ENCODE measurements around the gene HMCN2. TPM values are rescaled to one million over a fixed set of nuclear protein-coding genes. Genes with fewer than 3 reads are reported as not detected.

HMCN2 gene
- total RNA-seq, 1 experiment from 2014 or later = 8.6 TPM

DNA sequence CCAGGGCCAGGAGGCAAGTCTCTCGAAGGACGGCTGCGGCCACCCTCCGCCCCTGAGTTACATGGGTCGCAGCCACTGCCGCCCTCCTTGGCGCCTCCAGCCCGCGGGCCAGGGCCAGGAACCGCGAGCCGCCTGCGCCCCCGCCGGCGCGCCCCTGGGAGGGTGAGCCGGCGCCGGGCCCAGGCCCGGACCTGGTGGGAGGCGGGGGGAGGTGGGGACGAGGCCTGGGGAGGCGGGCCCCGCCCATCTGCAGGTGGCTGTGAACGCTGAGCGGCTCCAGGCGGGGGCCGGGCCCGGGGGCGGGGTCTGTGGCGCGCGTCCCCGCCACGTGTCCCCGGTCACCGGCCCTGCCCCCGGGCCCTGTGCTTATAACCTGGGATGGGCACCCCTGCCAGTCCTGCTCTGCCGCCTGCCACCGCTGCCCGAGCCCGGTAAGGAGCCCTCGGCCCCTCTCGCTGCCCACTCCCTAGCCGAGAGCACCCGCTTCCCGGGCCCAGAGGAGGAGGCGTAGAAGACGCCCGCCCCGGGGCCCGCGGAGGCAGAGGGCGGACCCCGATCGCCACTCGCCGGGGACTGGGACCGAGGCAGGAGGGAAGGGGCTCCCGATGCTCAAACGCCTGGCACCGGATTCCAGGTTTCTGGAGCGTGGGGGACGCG lies 179.1 kb downstream of the HMCN2 start, which contains the start of gene ASS1:
TSS of gene ASS1 (plus strand) at position 397 of the 657 bp plus-strand sequence. CDS start 7,268 bp downstream, outside the sequence.
- Histone ChIP-seq H3K18ac (ENCODE audit: insufficient read length, low read depth, low read length) (no peak within 1 kb of the TSS), H3K9me3 (ENCODE audit: control insufficient read depth, low read depth, low read length) (no peaks in the 10 kb centered on the region), H2BK20ac (ENCODE audit: low read depth, low read length, poor library complexity, severe bottlenecking) (no peak within 1 kb of the TSS), H3K79me1 (ENCODE audit: insufficient read depth, low read depth, low read length, poor library complexity, severe bottlenecking) (no peaks in the 10 kb centered on the region), H3K27me3 (ENCODE audit: insufficient read depth, low read length) (no peaks in the 10 kb centered on the region; the same call in 1 of the 2 replicates), H2AK5ac (ENCODE audit: insufficient read length, low read length) (no peak within 1 kb of the TSS), H3K4me2 (ENCODE audit: insufficient read depth, insufficient read length, low read length) (peak within 1 kb of the TSS; percentile 71), H2AFZ (ENCODE audit: low read length) (no peak within 1 kb of the TSS), H4K5ac (ENCODE audit: insufficient read length, low read depth, low read length) (no peak within 1 kb of the TSS), H2BK120ac (ENCODE audit: low read depth, low read length, poor library complexity, severe bottlenecking) (no peak within 1 kb of the TSS), H3K14ac (ENCODE audit: insufficient read depth, low read length) (peak within 1 kb of the TSS; percentile 27; the same call in 1 of the 2 replicates), H3K9ac (ENCODE audit: extremely low read depth, insufficient read length, low read length) (no peak within 1 kb of the TSS), H2BK12ac (ENCODE audit: insufficient read length, low read depth, low read length) (no peak within 1 kb of the TSS), H3K4me1 (ENCODE audit: insufficient read depth, low read length) (peaks cover 13% of the 10 kb centered on the region; the same call in 1 of the 2 replicates), H3K27ac (ENCODE audit: insufficient read length, low read depth, low read length) (no peak within 1 kb of the TSS), H3K23ac (ENCODE audit: insufficient read length, low read depth, low read length) (no peak within 1 kb of the TSS), H3K23me2 (ENCODE audit: insufficient read length, low read depth, low read length, poor library complexity, severe bottlenecking) (peaks cover 19% of the 10 kb centered on the region), H2BK15ac (ENCODE audit: low read depth, low read length) (no peak within 1 kb of the TSS), H4K8ac (replicated peaks; ENCODE audit: insufficient read length, low read depth, low read length) (no peak within 1 kb of the TSS), H3K79me2 (ENCODE audit: insufficient read depth, low read length) (no peaks in the 10 kb centered on the region), H4K91ac (ENCODE audit: insufficient read length, low read depth, low read length) (no peak within 1 kb of the TSS), H3T11ph (ENCODE audit: low read length) (no peak within 1 kb of the TSS), H4K20me1 (ENCODE audit: control insufficient read depth, insufficient read depth, insufficient read length) (no peaks in the 10 kb centered on the region), H3K56ac (ENCODE audit: insufficient read length, low read depth, low read length) (no peak within 1 kb of the TSS), H2BK5ac (ENCODE audit: insufficient read length, low read length) (no peak within 1 kb of the TSS), H3K4ac (ENCODE audit: low read depth, low read length) (no peak within 1 kb of the TSS)
- peaks cover 13 to 15% of the 10 kb centered on the region in 2 experiments for H3K9me3 Mint-ChIP-seq
- peak; percentile 87 for DNase-seq
- H3K27me3 Mint-ChIP-seq (ENCODE audit: low read depth) = peaks cover 26% of the 10 kb centered on the region
- TF ChIP-seq, protein P1, sequence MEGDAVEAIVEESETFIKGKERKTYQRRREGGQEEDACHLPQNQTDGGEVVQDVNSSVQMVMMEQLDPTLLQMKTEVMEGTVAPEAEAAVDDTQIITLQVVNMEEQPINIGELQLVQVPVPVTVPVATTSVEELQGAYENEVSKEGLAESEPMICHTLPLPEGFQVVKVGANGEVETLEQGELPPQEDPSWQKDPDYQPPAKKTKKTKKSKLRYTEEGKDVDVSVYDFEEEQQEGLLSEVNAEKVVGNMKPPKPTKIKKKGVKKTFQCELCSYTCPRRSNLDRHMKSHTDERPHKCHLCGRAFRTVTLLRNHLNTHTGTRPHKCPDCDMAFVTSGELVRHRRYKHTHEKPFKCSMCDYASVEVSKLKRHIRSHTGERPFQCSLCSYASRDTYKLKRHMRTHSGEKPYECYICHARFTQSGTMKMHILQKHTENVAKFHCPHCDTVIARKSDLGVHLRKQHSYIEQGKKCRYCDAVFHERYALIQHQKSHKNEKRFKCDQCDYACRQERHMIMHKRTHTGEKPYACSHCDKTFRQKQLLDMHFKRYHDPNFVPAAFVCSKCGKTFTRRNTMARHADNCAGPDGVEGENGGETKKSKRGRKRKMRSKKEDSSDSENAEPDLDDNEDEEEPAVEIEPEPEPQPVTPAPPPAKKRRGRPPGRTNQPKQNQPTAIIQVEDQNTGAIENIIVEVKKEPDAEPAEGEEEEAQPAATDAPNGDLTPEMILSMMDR (conservative IDR thresholded peaks at IDR 0.05) = no peak
- peaks cover 4 to 20% (median 6%) of the 10 kb centered on the region in 3 experiments for H3K36me3 Mint-ChIP-seq (ENCODE audit: insufficient read depth in 1 of 3, low read depth in 3 of 3)
- H3K4me3 Mint-ChIP-seq = peak within 1 kb of the TSS; percentile 70 to 84
- H3K4me1 Mint-ChIP-seq = peaks cover 36 to 43% of the 10 kb centered on the region in 2 experiments
- peak within 1 kb of the TSS; percentile 90 to 96 (median 92); a peak in 4 of 7 replicates for H3K27ac Mint-ChIP-seq
- no CpG with 5 or more reads among the region's 66 CpGs for WGBS (ENCODE audit: extremely low coverage, insufficient read length, low lambda C conversion rate)

Measured in H9 (cell line).